Heart left ventricle (tissue), 13 donors: Measurements from ENCODE around the gene BAIAP2L1.

Experiments used
- POLR2A ChIP-seq, 2 donors: fragments of 450-650 bp; IDR thresholded peaks; one replicate each; pipeline ENCODE4 v1.6.1; 2017; ENCODE audit warnings: antibody characterized with exemption in 2 of 2, mild to moderate bottlenecking in 2 of 2, moderate library complexity in 2 of 2
- TF ChIP-seq, protein P1 (sequence below), 12 donors: fragments of 200-600 bp; sonication (generic) in 4 of 12; IDR thresholded peaks; one replicate each; pipeline versions ENCODE4 v1.5.0 to v1.8.0; 2018 to 2022; ENCODE audit warnings: antibody characterized with exemption in 12 of 12, mild to moderate bottlenecking in 5 of 12
- donor health status: ischemic (EF 13 %, LVEDD 7.1; RV severe dilation, severe dysfunction).
- donor health status: DM: no; HTN: yes; CAD: no.
- donor health status: DM: no; HTN: no; CAD: no.
- donor health status: ischemic (EF 25% LVEDD 6.9; RV normal size, moderate dysfunction).
- donor health status: ischemic (EF 25% LVEDD 5.7; RV mildly dilated, moderate dysfunction).
- donor health status: ischemic (EF 35%, LVEDD 5.7; RV mildly dilated, moderate dysfunction).
- donor health status: nonischemic (EF 11% LVEDD 7.7; RV severe dilation, severe dysfunction).
- donor health status: DM: yes; HTN: yes; CAD: no.
- donor health status: PGD.
- donor health status: ischemic (EF 29% LVEDD 5.4; RV normal size, mild dysfunction).
- donor health status: nonischemic (EF 23%, LVEDD 6.1; RV moderate dilation, normal function).

DNA sequence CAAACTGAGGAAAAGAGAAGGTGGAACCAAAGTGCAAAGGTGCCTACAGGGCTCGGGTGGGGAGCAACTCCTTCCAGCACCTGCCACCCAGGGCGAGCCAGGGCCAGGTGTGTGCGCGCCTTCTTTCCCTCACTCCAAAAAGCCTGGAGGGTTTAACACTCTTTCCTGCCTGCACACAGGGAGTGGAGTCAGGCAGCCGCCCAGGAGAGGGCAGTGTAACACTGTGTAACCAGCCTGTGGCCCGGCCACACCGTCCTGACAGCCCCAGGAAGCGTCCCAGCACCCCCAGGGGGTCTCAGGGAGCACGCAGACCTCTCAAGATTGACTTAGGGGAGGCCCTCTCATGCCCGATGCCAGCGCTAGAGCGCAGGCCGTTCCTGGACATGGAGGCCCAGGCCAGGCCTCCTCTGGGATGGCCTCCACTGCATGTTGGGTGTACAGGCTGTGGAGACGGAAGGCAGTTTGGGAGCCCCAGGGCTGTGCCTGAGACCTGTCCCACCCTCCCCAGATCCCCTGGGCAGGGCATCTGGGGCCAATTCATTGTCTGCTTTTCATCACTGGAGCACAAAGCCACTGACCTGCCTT is 106.0 kb downstream of the BAIAP2L1 start:
- TF ChIP-seq, protein P1, sequence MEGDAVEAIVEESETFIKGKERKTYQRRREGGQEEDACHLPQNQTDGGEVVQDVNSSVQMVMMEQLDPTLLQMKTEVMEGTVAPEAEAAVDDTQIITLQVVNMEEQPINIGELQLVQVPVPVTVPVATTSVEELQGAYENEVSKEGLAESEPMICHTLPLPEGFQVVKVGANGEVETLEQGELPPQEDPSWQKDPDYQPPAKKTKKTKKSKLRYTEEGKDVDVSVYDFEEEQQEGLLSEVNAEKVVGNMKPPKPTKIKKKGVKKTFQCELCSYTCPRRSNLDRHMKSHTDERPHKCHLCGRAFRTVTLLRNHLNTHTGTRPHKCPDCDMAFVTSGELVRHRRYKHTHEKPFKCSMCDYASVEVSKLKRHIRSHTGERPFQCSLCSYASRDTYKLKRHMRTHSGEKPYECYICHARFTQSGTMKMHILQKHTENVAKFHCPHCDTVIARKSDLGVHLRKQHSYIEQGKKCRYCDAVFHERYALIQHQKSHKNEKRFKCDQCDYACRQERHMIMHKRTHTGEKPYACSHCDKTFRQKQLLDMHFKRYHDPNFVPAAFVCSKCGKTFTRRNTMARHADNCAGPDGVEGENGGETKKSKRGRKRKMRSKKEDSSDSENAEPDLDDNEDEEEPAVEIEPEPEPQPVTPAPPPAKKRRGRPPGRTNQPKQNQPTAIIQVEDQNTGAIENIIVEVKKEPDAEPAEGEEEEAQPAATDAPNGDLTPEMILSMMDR (IDR thresholded peaks at IDR 0.05) = peak; percentile 38 to 72 (median 58)
- peak in 1 of 2 donors; percentile 22 for TF ChIP-seq POLR2A (IDR thresholded peaks at IDR 0.05)
